Measurements from ENCODE around the gene ATP6AP1.

DNA sequence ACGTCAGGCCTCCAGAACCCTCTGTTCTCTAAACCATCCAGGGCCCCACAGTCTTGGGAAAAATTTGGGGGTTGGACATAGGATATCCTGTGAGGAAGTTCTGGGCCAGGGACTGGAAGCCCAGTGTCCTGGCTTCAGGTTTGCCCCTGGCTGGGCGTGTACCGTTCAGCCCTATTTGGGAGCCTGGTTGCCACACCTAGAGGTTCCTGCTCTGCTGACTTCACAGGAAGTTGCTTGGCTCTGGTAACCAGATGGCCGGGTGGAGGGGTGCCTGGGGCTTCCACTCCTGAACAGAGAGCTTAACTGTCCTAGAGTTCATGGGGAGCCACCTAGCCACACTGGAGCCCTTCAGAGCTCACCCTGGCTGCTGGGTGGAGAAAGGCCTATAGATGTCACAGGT, 16.0 kb upstream of the ATP6AP1 start:
- TF ChIP-seq, protein P1, sequence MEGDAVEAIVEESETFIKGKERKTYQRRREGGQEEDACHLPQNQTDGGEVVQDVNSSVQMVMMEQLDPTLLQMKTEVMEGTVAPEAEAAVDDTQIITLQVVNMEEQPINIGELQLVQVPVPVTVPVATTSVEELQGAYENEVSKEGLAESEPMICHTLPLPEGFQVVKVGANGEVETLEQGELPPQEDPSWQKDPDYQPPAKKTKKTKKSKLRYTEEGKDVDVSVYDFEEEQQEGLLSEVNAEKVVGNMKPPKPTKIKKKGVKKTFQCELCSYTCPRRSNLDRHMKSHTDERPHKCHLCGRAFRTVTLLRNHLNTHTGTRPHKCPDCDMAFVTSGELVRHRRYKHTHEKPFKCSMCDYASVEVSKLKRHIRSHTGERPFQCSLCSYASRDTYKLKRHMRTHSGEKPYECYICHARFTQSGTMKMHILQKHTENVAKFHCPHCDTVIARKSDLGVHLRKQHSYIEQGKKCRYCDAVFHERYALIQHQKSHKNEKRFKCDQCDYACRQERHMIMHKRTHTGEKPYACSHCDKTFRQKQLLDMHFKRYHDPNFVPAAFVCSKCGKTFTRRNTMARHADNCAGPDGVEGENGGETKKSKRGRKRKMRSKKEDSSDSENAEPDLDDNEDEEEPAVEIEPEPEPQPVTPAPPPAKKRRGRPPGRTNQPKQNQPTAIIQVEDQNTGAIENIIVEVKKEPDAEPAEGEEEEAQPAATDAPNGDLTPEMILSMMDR (conservative IDR thresholded peaks at IDR 0.05; ENCODE audit: low read depth in 2 of 2), result no peak
- TF ChIP-seq EZH2 (IDR thresholded peaks at IDR 0.05; ENCODE audit: low read depth, unreplicated experiment), result no peak
- no peak for TF ChIP-seq CREB1 (CRISPR knock-in tag; IDR thresholded peaks at IDR 0.05; ENCODE audit: low read depth)
- no peak for TF ChIP-seq REST (IDR thresholded peaks at IDR 0.05; ENCODE audit: unreplicated experiment)
